DLD1 (cell line): ENCODE data around the gene LAMC2.

ENCODE experiments used
- in situ Hi-C: cut with HindIII; loops from 2 replicates; pipeline ENCODE4 v1.10.0; 2017; ENCODE audit warnings: low sequenced_read_pairs

The LAMC2 gene

GRCh38 chr1:183210681-183211080 lies 24.6 kb downstream of the LAMC2 start:
- in situ Hi-C loops = no loop called here

GRCh38 chr1:183212870-183213269 lies 26.8 kb downstream of the LAMC2 start:
- in situ Hi-C loops = no loop called here

- in situ Hi-C loops = no loop called here
Measured at GRCh38 chr1:183214021-183214970, 28.2 kb downstream of the LAMC2 start.

- in situ Hi-C loops = no loop called here
Measured at GRCh38 chr1:183215076-183215720, 29.1 kb downstream of the LAMC2 start.

- in situ Hi-C loops = no loop called here
Measured at GRCh38 chr1:183215936-183216335, 29.9 kb downstream of the LAMC2 start.

- in situ Hi-C loops = no loop called here
Measured at GRCh38 chr1:183218027-183218618, 32.1 kb downstream of the LAMC2 start.

GRCh38 chr1:183218971-183219615 lies 33.0 kb downstream of the LAMC2 start:
- in situ Hi-C loops = no loop called here

- in situ Hi-C loops = no loop called here
Measured at GRCh38 chr1:183219616-183220009, 33.5 kb downstream of the LAMC2 start.

- in situ Hi-C loops = no loop called here
Measured at GRCh38 chr1:183222909-183223308, 36.8 kb downstream of the LAMC2 start.

GRCh38 chr1:183223467-183223866 lies 37.4 kb downstream of the LAMC2 start:
- in situ Hi-C loops = no loop called here

GRCh38 chr1:183226361-183226760 lies 40.3 kb downstream of the LAMC2 start:
- in situ Hi-C loops = loop anchor here (25.0 kb wide), 1 partner anchor 89 kb away; no protein-coding TSS in a partner anchor

GRCh38 chr1:183226963-183227362 lies 40.9 kb downstream of the LAMC2 start:
- in situ Hi-C loops = loop anchor here (25.0 kb wide), 1 partner anchor 90 kb away; no protein-coding TSS in a partner anchor

GRCh38 chr1:183227422-183228346 lies 41.6 kb downstream of the LAMC2 start:
- in situ Hi-C loops = loop anchor here (25.0 kb wide), 1 partner anchor 90 kb away; no protein-coding TSS in a partner anchor

GRCh38 chr1:183228347-183229220 lies 42.5 kb downstream of the LAMC2 start:
- in situ Hi-C loops = loop anchor here (25.0 kb wide), 1 partner anchor 91 kb away; no protein-coding TSS in a partner anchor

GRCh38 chr1:183230413-183230812 lies 44.3 kb downstream of the LAMC2 start:
- in situ Hi-C loops = loop anchor here (25.0 kb wide), 1 partner anchor 93 kb away; no protein-coding TSS in a partner anchor

GRCh38 chr1:183231545-183231944 lies 45.5 kb downstream of the LAMC2 start:
- in situ Hi-C loops = loop anchor here (25.0 kb wide), 1 partner anchor 94 kb away; no protein-coding TSS in a partner anchor

- in situ Hi-C loops = loop anchor here (25.0 kb wide), 1 partner anchor 96 kb away; no protein-coding TSS in a partner anchor
Measured at GRCh38 chr1:183233113-183233512, 47.0 kb downstream of the LAMC2 start.

GRCh38 chr1:183234660-183235476 lies 48.8 kb downstream of the LAMC2 start:
- in situ Hi-C loops = loop anchor here (25.0 kb wide), 1 partner anchor 98 kb away; no protein-coding TSS in a partner anchor
